Astrocyte (in vitro differentiated cells and primary cell): ENCODE data around the gene PRSS53. TPM values are rescaled to one million over a fixed set of nuclear protein-coding genes. Genes with fewer than 3 reads are reported as not detected.

ENCODE experiments used
- DNase-seq: peaks from one replicate; pipeline ENCODE4 v3.0.0-alpha.2; 2010; ENCODE audit warnings: low read depth
- FAIRE-seq: peaks from 2 replicates; lab custom pipeline; 2011; peaks lifted over from hg19 to GRCh38; lab: Jason Lieb, UNC
- H2AFZ ChIP-seq: 2 replicates; pipeline ENCODE4 v1.6.0; 2012; ENCODE audit warnings: low read depth, low read length, inconsistent platforms
- H3K27ac ChIP-seq: 2 replicates; pipeline ENCODE4 v1.5.1; 2011; ENCODE audit warnings: low read depth, low read length, inconsistent platforms
- H3K27me3 ChIP-seq: 2 replicates; pipeline ENCODE4 v1.6.0; 2011; ENCODE audit warnings: low read length, inconsistent platforms; ENCODE audit not compliant: insufficient read depth
- H3K36me3 ChIP-seq: 2 replicates; pipeline ENCODE4 v1.5.1; 2011; ENCODE audit warnings: low read length, inconsistent platforms; ENCODE audit not compliant: insufficient read depth
- H3K4me1 ChIP-seq: 2 replicates; pipeline ENCODE4 v1.5.1; 2011; ENCODE audit warnings: low read length, inconsistent platforms; ENCODE audit not compliant: insufficient read depth
- H3K4me2 ChIP-seq: 2 replicates; pipeline ENCODE4 v1.6.0; 2012; ENCODE audit warnings: low read length, inconsistent platforms
- H3K4me3 ChIP-seq: 2 replicates; pipeline ENCODE4 v1.5.1; 2011; ENCODE audit warnings: low read depth, mild to moderate bottlenecking, low read length, inconsistent platforms; ENCODE audit not compliant: insufficient read depth
- H3K79me2 ChIP-seq: 2 replicates; pipeline ENCODE4 v1.6.0; 2012; ENCODE audit warnings: mild to moderate bottlenecking, low read length, inconsistent platforms; ENCODE audit not compliant: insufficient read depth
- H3K9ac ChIP-seq: 2 replicates; pipeline ENCODE4 v1.6.0; 2012; ENCODE audit warnings: mild to moderate bottlenecking, low read length, inconsistent platforms
- H3K9me3 ChIP-seq: 2 replicates; pipeline ENCODE4 v1.5.1; 2012; ENCODE audit warnings: low read depth, mild to moderate bottlenecking, low read length, inconsistent platforms; ENCODE audit not compliant: insufficient read depth
- H4K20me1 ChIP-seq: 2 replicates; pipeline ENCODE4 v1.6.0; 2012; ENCODE audit warnings: low read length, inconsistent platforms; ENCODE audit not compliant: insufficient read depth
- H3K27ac Mint-ChIP-seq: one replicate; pipeline ENCODE4 v1.8.0; 2021; ENCODE audit warnings: mild to moderate bottlenecking, mixed read lengths; ENCODE audit not compliant: unreplicated experiment
- H3K27me3 Mint-ChIP-seq: one replicate; pipeline ENCODE4 v1.8.0; 2021; ENCODE audit warnings: low read depth, mixed read lengths; ENCODE audit not compliant: unreplicated experiment
- H3K36me3 Mint-ChIP-seq: one replicate; pipeline ENCODE4 v1.8.0; 2021; ENCODE audit warnings: low read depth, mixed read lengths; ENCODE audit not compliant: unreplicated experiment
- H3K4me1 Mint-ChIP-seq: one replicate; pipeline ENCODE4 v1.8.0; 2021; ENCODE audit warnings: low read depth, mixed read lengths; ENCODE audit not compliant: unreplicated experiment
- H3K4me3 Mint-ChIP-seq: one replicate; pipeline ENCODE4 v1.8.0; 2021; ENCODE audit warnings: mild to moderate bottlenecking, moderate library complexity, mixed read lengths; ENCODE audit not compliant: unreplicated experiment
- H3K9me3 Mint-ChIP-seq: one replicate; pipeline ENCODE4 v1.8.0; 2021; ENCODE audit warnings: mild to moderate bottlenecking, mixed read lengths; ENCODE audit not compliant: unreplicated experiment
- EZH2 ChIP-seq: IDR thresholded peaks from 2 replicates; pipeline ENCODE4 v1.6.1; 2012; ENCODE audit warnings: mild to moderate bottlenecking, low read length, inconsistent platforms; ENCODE audit not compliant: insufficient read depth
- total RNA-seq: library from RNA; stranded (reverse); gene quantifications from 2 replicates; pipeline ENCODE4 v1.2.1, GENCODE V29; 2021
- TF ChIP-seq, protein P1 (sequence below): IDR thresholded peaks from 2 replicates; pipeline ENCODE4 v1.5.1; 2011; ENCODE audit warnings: low read depth, mild to moderate bottlenecking, inconsistent platforms, low read length, moderate library complexity; ENCODE audit not compliant: insufficient read depth

The PRSS53 gene
- total RNA-seq, 1 donor from 2014 or later, result 7.1 TPM

GRCh38 chr16:31109622-31110021 lies 20.9 kb upstream of the PRSS53 start:
- no peaks in the 10 kb centered on the region for H3K9me3 Mint-ChIP-seq

GRCh38 chr16:31108794-31109558 lies 20.2 kb upstream of the PRSS53 start:
- peaks cover 20% of the 10 kb centered on the region for H3K79me2 ChIP-seq
- Mint-ChIP-seq H3K9me3 (no peaks in the 10 kb centered on the region), H3K4me3 (peak overlapping the region; percentile 85), H3K27me3 (no peaks in the 10 kb centered on the region), H3K27ac (no peak overlapping the region), H3K4me1 (peaks cover 5% of the 10 kb centered on the region), H3K36me3 (peaks cover 24% of the 10 kb centered on the region)
- H4K20me1 ChIP-seq, result peaks cover 7% of the 10 kb centered on the region
- peak overlapping the region; percentile 74 for H3K4me3 ChIP-seq
- peaks cover 9% of the 10 kb centered on the region for H3K4me1 ChIP-seq
- peak overlapping the region; percentile 86 for H3K9ac ChIP-seq
- H3K27me3 ChIP-seq, result no peaks in the 10 kb centered on the region
- TF ChIP-seq, protein P1, sequence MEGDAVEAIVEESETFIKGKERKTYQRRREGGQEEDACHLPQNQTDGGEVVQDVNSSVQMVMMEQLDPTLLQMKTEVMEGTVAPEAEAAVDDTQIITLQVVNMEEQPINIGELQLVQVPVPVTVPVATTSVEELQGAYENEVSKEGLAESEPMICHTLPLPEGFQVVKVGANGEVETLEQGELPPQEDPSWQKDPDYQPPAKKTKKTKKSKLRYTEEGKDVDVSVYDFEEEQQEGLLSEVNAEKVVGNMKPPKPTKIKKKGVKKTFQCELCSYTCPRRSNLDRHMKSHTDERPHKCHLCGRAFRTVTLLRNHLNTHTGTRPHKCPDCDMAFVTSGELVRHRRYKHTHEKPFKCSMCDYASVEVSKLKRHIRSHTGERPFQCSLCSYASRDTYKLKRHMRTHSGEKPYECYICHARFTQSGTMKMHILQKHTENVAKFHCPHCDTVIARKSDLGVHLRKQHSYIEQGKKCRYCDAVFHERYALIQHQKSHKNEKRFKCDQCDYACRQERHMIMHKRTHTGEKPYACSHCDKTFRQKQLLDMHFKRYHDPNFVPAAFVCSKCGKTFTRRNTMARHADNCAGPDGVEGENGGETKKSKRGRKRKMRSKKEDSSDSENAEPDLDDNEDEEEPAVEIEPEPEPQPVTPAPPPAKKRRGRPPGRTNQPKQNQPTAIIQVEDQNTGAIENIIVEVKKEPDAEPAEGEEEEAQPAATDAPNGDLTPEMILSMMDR, result no peak
- no peak for TF ChIP-seq EZH2
- FAIRE-seq (no peak), DNase-seq (no peak)
- H3K27ac ChIP-seq, result no peak overlapping the region
- peaks cover 7% of the 10 kb centered on the region for H3K36me3 ChIP-seq
- no peaks in the 10 kb centered on the region for H3K9me3 ChIP-seq
- H2AFZ ChIP-seq, result peak overlapping the region; percentile 86
- H3K4me2 ChIP-seq, result peak overlapping the region; percentile 83

More at GRCh38 chr16:31109622-31110021, 20.9 kb upstream of the PRSS53 start:
- Mint-ChIP-seq H3K36me3 (peaks cover 24% of the 10 kb centered on the region), H3K27ac (no peak overlapping the region), H3K4me3 (peak overlapping the region; percentile 85), H3K4me1 (peaks cover 5% of the 10 kb centered on the region), H3K27me3 (no peaks in the 10 kb centered on the region)
- Histone ChIP-seq H3K27me3 (no peaks in the 10 kb centered on the region), H4K20me1 (peaks cover 7% of the 10 kb centered on the region), H2AFZ (no peak overlapping the region), H3K9me3 (no peaks in the 10 kb centered on the region), H3K79me2 (peaks cover 20% of the 10 kb centered on the region), H3K27ac (no peak overlapping the region), H3K4me2 (peak overlapping the region; percentile 83), H3K4me1 (peaks cover 9% of the 10 kb centered on the region), H3K4me3 (peak overlapping the region; percentile 74), H3K9ac (no peak overlapping the region), H3K36me3 (peaks cover 7% of the 10 kb centered on the region)
- FAIRE-seq (no peak), DNase-seq (no peak)
- TF ChIP-seq, protein P1, result no peak
- TF ChIP-seq EZH2, result no peak
